Germinal center (tissue), 1 donor: ENCODE results near the gene RETREG3.
"Not testable (repeated sequence)": the region's sequence is repeated elsewhere in the genome, so short reads cannot be mapped to it uniquely, and the experiment has no call there.

ENCODE experiments used
- DNase-seq: peaks from one replicate; pipeline ENCODE4 v3.0.0; 2012; ENCODE audit warnings: mixed read lengths, low spot score

The RETREG3 gene

GRCh38 chr17:42612013-42612412, 2.8 kb upstream of the RETREG3 start:
- DNase-seq: no peak

- DNase-seq: not testable (repeated sequence)
Observed at GRCh38 chr17:42609814-42610801, 934 bp upstream of the RETREG3 start.

- peak; percentile 23 for DNase-seq
Observed at GRCh38 chr17:42608305-42609181, 631 bp downstream of the RETREG3 start.

- DNase-seq: no peak
Observed at GRCh38 chr17:42607769-42608168, 1.4 kb downstream of the RETREG3 start.

- DNase-seq: peak; percentile 40
Observed at GRCh38 chr17:42603318-42603717, 5.9 kb downstream of the RETREG3 start.

GRCh38 chr17:42598905-42599304, 10.3 kb downstream of the RETREG3 start:
- no peak for DNase-seq

GRCh38 chr17:42596386-42596785, 12.8 kb downstream of the RETREG3 start:
- no peak for DNase-seq

- DNase-seq: no peak
Observed at GRCh38 chr17:42591411-42591810, 17.8 kb downstream of the RETREG3 start.

- DNase-seq: no peak
Observed at GRCh38 chr17:42590886-42591285, 18.3 kb downstream of the RETREG3 start.

- DNase-seq: peak; percentile 68
Observed at GRCh38 chr17:42586514-42587230, 22.5 kb downstream of the RETREG3 start.

- no peak for DNase-seq
Observed at GRCh38 chr17:42585353-42585752, 23.8 kb downstream of the RETREG3 start.

GRCh38 chr17:42584880-42585279, 24.3 kb downstream of the RETREG3 start:
- no peak for DNase-seq

GRCh38 chr17:42581744-42582270, 27.4 kb downstream of the RETREG3 start:
- DNase-seq: no peak

GRCh38 chr17:42579794-42580551, 29.2 kb downstream of the RETREG3 start:
- DNase-seq: no peak

- DNase-seq: peak; percentile 86
Observed at GRCh38 chr17:42578282-42578869, 30.8 kb downstream of the RETREG3 start.

- DNase-seq: peak; percentile 97
Observed at GRCh38 chr17:42577532-42578281, 31.5 kb downstream of the RETREG3 start, which contains the start of gene PSMC3IP. PSMC3IP (minus strand) TSS chr17:42577729; CDS start chr17:42577686, 43 bp downstream.

GRCh38 chr17:42577140-42577531, 32.0 kb downstream of the RETREG3 start:
- no peak for DNase-seq

- DNase-seq: no peak
Observed at GRCh38 chr17:42574463-42574862, 34.7 kb downstream of the RETREG3 start.

- DNase-seq: no peak
Observed at GRCh38 chr17:42573095-42573494, 36.1 kb downstream of the RETREG3 start.
